SU-DHL-6 (cell line): Measurements from ENCODE around the gene TUBA4B.
A peak's percentile ranks its signal among the peaks of the same experiment; 100 is the strongest.

Experiments used
- H2AFZ ChIP-seq: fragments of 200-600 bp; sonication (generic); 2 replicates; pipeline ENCODE4 v1.6.1; 2014; ENCODE audit warnings: low read depth, mild to moderate bottlenecking, moderate library complexity, mixed read lengths, antibody characterized with exemption, low read length; ENCODE audit not compliant: severe bottlenecking
- H3F3A ChIP-seq: fragments of 200-600 bp; shearing (Covaris generic); 2 replicates; pipeline ENCODE4 v1.6.0; 2016; ENCODE audit warnings: antibody characterized with exemption, mild to moderate bottlenecking; ENCODE audit not compliant: insufficient read depth
- H3K27ac ChIP-seq: fragments of 200-600 bp; sonication (generic); 2 replicates; pipeline ENCODE4 v1.5.1; 2016; ENCODE audit warnings: low read depth, mild to moderate bottlenecking, low read length, moderate library complexity, mixed read lengths
- H3K27me3 ChIP-seq: fragments of 200-600 bp; sonication (generic), shearing (Covaris generic); 2 replicates; pipeline ENCODE4 v1.6.0; 2014; ENCODE audit warnings: mild to moderate bottlenecking, low read length
- H3K36me3 ChIP-seq: fragments of 200-600 bp; sonication (generic); 2 replicates; pipeline ENCODE4 v1.6.1; 2014; ENCODE audit warnings: mild to moderate bottlenecking, low read length, mixed read lengths
- H3K4me2 ChIP-seq: fragments of 300-600, 200-600 bp; shearing (Covaris generic), sonication (generic); 2 replicates; pipeline ENCODE4 v1.6.0; 2014; ENCODE audit warnings: low read length, low read depth, mild to moderate bottlenecking; ENCODE audit not compliant: poor library complexity, severe bottlenecking
- H3K4me3 ChIP-seq: fragments of 200-600 bp; sonication (generic); 2 replicates; pipeline ENCODE4 v1.5.1; 2014; ENCODE audit warnings: antibody characterized with exemption, low read length, mild to moderate bottlenecking, mixed read lengths; ENCODE audit not compliant: insufficient read depth, poor library complexity, severe bottlenecking
- H3K79me2 ChIP-seq: fragments of 200-600 bp; sonication (generic); 2 replicates; pipeline ENCODE4 v1.6.1; 2014; ENCODE audit warnings: mild to moderate bottlenecking, low read length, moderate library complexity; ENCODE audit not compliant: insufficient read depth
- H3K9ac ChIP-seq: fragments of 200-600 bp; sonication (generic); 2 replicates; pipeline ENCODE4 v1.7.0; 2014; ENCODE audit warnings: mild to moderate bottlenecking, low read length
- H3K9me2 ChIP-seq: fragments of 200-600 bp; sonication (generic); replicated peaks from 2 replicates; pipeline ENCODE4 v1.6.1; 2014; ENCODE audit warnings: low read length; ENCODE audit not compliant: insufficient read depth
- H3K9me3 ChIP-seq: fragments of 200-600 bp; sonication (generic); 2 replicates; pipeline ENCODE4 v1.6.1; 2014; ENCODE audit warnings: low read length, mixed read lengths; ENCODE audit not compliant: insufficient read depth
- H4K20me1 ChIP-seq: fragments of 200-600 bp; sonication (generic); 2 replicates; pipeline ENCODE4 v1.6.1; 2014; ENCODE audit warnings: low read depth, mild to moderate bottlenecking, antibody characterized with exemption, low read length, moderate library complexity, mixed read lengths
- CTCF ChIP-seq: fragments of 200-600 bp; sonication (generic); IDR thresholded peaks from one replicate; pipeline ENCODE4 v1.5.1; 2017; ENCODE audit warnings: antibody characterized with exemption, mild to moderate bottlenecking, low read length, moderate library complexity; ENCODE audit not compliant: insufficient read depth, poor library complexity, severe bottlenecking
- EZH2phosphoT487 ChIP-seq: fragments of 200-600 bp; sonication (generic), shearing (Covaris generic); conservative IDR thresholded peaks from 2 replicates; pipeline ENCODE4 v1.6.1; 2018; ENCODE audit warnings: mild to moderate bottlenecking, antibody characterized with exemption, low read length, moderate library complexity, mixed read lengths

Gene TUBA4B

DNA sequence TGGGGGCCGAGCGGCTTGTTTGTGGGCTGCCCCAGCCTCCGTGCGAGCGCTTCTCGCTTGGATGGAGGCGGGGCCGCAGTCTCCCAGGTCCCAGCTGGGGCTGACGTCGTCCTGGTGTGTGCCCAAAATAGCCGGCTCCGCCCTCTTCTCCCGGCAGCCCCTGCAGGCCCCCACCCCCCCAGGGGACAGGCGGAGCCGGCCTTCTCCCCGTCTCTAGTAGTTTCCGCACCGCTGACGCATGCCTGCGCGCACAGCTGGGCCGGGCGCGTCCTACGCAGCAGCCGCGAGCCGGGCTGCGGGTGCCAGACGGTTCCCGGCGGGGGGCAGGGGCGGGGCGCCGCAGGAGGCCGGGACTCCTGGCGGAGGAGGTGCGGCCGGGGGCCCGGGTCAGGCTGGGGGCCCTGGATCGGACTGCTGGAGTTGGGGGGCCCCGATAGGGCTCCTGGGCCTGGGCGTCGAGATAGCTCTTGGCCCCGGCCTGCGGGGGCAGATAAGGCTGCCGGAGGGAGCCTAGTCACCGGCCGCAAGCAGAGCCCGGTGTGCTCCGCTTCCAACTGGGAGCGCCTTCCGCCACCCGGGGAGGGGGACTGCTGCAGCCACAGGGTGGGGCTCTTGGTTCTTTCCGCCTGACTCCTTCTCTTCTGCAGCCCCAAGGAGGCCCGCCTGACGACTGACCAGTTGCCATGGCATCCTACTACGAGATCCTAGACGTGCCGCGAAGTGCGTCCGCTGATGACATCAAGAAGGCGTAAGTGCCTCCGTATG, 26.3 kb downstream of the TUBA4B start, which contains the start of gene DNAJB2:
TSS of gene DNAJB2 (plus strand) at position 216 of the 765 bp plus-strand sequence. CDS start at position 684, 468 bp downstream.
- H3K9me2 ChIP-seq = no peaks in the 10 kb centered on the region
- H3F3A ChIP-seq = peaks cover 13% of the 10 kb centered on the region
- peak within 1 kb of the TSS; percentile 98 for H3K27ac ChIP-seq
- peak within 1 kb of the TSS; percentile 62 for H3K4me3 ChIP-seq
- H3K4me2 ChIP-seq = peak within 1 kb of the TSS; percentile 90
- no peaks in the 10 kb centered on the region for H3K9me3 ChIP-seq
- H2AFZ ChIP-seq = peak within 1 kb of the TSS; percentile 84
- no peaks in the 10 kb centered on the region for H3K27me3 ChIP-seq
- H3K79me2 ChIP-seq = 0 out of 2 replicates have a peak, but pooled peaks cover 4% of the 10 kb centered on the region
- H3K9ac ChIP-seq = peak within 1 kb of the TSS; percentile 63
- no peaks in the 10 kb centered on the region for H3K36me3 ChIP-seq
- TF ChIP-seq EZH2phosphoT487 = no peak
- TF ChIP-seq CTCF = peak; percentile 16
- H4K20me1 ChIP-seq = no peaks in the 10 kb centered on the region

DNA sequence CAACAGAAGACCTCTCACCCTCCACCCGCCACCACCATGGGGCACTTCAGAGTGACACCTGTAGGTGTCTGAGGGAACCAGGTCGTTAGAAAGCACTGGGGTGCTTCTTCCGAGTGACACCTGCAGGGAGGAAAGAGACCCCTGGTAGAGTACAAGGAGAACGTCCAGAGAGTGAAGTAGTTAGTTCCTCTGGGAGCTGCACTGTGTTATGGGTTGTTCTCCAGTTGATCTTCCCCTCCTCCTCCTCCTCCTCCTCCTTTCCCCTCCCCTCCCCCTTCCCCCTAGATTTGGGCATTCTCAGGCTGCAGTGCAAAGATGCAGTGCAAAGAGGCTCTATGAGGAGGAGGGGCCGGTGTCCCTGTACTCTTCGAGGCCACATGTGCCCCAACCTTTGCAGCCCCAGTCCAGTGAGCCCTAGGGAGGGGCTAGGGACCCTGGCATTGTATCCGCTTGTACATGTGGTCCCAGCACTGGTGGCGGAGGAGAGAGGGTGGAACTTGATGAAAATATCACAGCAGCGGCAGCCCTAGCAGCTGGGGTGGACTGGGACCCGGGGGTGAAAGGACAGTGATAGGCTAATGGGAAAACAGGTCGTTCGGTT, 27.0 kb downstream of the TUBA4B start:
- TF ChIP-seq EZH2phosphoT487 = no peak
- peak; percentile 7 for TF ChIP-seq CTCF
- peak overlapping the region; percentile 29 for H2AFZ ChIP-seq

DNA sequence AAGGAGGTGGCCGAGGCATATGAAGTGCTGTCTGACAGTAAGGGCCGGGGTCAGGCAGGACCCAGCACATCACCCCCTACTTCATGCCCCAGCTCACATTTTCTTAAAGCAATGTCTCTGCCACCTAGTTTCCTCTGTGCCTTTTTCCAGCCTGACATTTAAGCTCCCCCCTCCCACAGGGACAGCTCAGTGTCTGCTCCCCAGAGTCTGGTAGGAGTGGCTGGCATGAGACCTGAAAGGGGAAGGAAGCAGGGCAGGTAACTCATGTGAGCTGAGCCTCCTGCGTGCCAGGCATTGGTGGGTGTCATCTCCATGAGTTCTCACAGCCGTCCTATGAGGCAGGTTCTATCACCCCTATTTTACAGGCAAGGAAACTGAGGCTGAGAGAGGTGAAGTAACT, 27.6 kb downstream of the TUBA4B start:
- Histone ChIP-seq H4K20me1 (no peaks in the 10 kb centered on the region), H3K9me2 (no peaks in the 10 kb centered on the region), H3K4me3 (no peak overlapping the region), H3K9ac (peak overlapping the region; percentile 63; the same call in 1 of the 2 replicates), H3K27ac (peak overlapping the region; percentile 98; the same call in 1 of the 2 replicates), H3K79me2 (0 out of 2 replicates have a peak, but pooled peaks cover 4% of the 10 kb centered on the region), H3K4me2 (peak overlapping the region; percentile 60), H3K27me3 (no peaks in the 10 kb centered on the region), H2AFZ (no peak overlapping the region), H3K36me3 (no peaks in the 10 kb centered on the region), H3K9me3 (no peaks in the 10 kb centered on the region), H3F3A (peaks cover 13% of the 10 kb centered on the region)
- TF ChIP-seq EZH2phosphoT487 = no peak

More for the DNA sequence above, 27.0 kb downstream of the TUBA4B start:
- Histone ChIP-seq H3K9ac (peak overlapping the region; percentile 63), H4K20me1 (no peaks in the 10 kb centered on the region), H3K9me3 (no peaks in the 10 kb centered on the region), H3K9me2 (no peaks in the 10 kb centered on the region), H3K27ac (peak overlapping the region; percentile 98), H3K27me3 (no peaks in the 10 kb centered on the region), H3K79me2 (0 out of 2 replicates have a peak, but pooled peaks cover 4% of the 10 kb centered on the region), H3K4me3 (peak overlapping the region; percentile 57), H3K4me2 (peak overlapping the region; percentile 60), H3F3A (peaks cover 13% of the 10 kb centered on the region), H3K36me3 (no peaks in the 10 kb centered on the region)
